Panc1 (cell line): ENCODE measurements around the gene MOCS1.

ENCODE experiments used
- SIN3A ChIP-seq: IDR thresholded peaks from 2 replicates; pipeline ENCODE4 v1.6.1; 2012; ENCODE audit warnings: low read depth, mild to moderate bottlenecking, low read length, moderate library complexity, borderline replicate concordance; ENCODE audit not compliant: insufficient read depth
- TF ChIP-seq, protein P1 (sequence below): fragments of 450-650 bp; IDR thresholded peaks from 2 replicates; pipeline ENCODE4 v1.5.1; 2017; ENCODE audit warnings: mild to moderate bottlenecking

DNA sequence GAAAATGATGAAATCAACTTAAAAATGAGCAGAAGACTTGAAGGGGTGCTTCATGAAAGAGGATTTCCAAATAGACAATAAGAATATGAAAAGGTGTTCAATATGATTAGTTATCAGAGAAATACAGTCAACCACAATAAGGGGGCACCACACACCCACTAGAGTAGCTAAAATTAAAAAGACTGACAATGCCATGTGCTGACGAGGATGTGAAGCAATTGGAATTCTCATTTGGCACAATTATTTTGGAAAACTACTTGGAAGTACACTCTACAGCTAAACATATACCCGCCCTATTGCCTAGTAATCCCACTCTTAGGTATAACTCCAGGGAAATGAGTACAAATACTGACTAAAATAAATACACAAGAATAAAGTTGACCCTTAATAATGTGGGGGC is 45.0 kb downstream of the MOCS1 start:
- TF ChIP-seq, protein P1, sequence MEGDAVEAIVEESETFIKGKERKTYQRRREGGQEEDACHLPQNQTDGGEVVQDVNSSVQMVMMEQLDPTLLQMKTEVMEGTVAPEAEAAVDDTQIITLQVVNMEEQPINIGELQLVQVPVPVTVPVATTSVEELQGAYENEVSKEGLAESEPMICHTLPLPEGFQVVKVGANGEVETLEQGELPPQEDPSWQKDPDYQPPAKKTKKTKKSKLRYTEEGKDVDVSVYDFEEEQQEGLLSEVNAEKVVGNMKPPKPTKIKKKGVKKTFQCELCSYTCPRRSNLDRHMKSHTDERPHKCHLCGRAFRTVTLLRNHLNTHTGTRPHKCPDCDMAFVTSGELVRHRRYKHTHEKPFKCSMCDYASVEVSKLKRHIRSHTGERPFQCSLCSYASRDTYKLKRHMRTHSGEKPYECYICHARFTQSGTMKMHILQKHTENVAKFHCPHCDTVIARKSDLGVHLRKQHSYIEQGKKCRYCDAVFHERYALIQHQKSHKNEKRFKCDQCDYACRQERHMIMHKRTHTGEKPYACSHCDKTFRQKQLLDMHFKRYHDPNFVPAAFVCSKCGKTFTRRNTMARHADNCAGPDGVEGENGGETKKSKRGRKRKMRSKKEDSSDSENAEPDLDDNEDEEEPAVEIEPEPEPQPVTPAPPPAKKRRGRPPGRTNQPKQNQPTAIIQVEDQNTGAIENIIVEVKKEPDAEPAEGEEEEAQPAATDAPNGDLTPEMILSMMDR, result no peak
- no peak for TF ChIP-seq SIN3A
